Endothelial cell of umbilical vein (primary cell): ENCODE results near the gene DHRS7B. TPM values are rescaled to one million over a fixed set of nuclear protein-coding genes. Genes with fewer than 3 reads are reported as not detected.

ENCODE experiments used
- BruUV-seq: library from RNA; stranded (reverse); fragments of 400-500 nt; replicated peaks from 2 replicates; lab custom pipeline; 2021; lab: Mats Ljungman, UMichigan
- CTCF ChIA-PET: fragments of 300-600, 350-600 bp; sonication (Branson Sonifier 250); formaldehyde crosslinking; loops from one replicate; lab custom pipeline; 2021; ENCODE audit warnings: antibody characterized with exemption, inconsistent platforms; lab: Charles Lee
- POLR2A ChIA-PET: fragments of 300-600, 350-600 bp; sonication (Branson Sonifier 250); formaldehyde crosslinking; loops from one replicate; lab custom pipeline; 2021; ENCODE audit warnings: antibody characterized with exemption, inconsistent platforms; lab: Charles Lee
- DNase-seq: peaks from one replicate; pipeline ENCODE4 v3.0.0-alpha.2; 2011; ENCODE audit warnings: low read depth, low spot score
- FAIRE-seq: peaks from 2 replicates; lab custom pipeline; 2011; peaks lifted over from hg19 to GRCh38; lab: Jason Lieb, UNC
- H2AFZ ChIP-seq: 2 replicates; pipeline ENCODE4 v1.6.0; 2012; ENCODE audit warnings: low read depth, low read length, control low read depth, inconsistent platforms
- H3K27ac ChIP-seq: 2 replicates; pipeline ENCODE4 v1.5.1; 2011; ENCODE audit warnings: low read depth, mild to moderate bottlenecking, control low read depth, low read length, moderate library complexity; ENCODE audit not compliant: insufficient read depth
- H3K27me3 ChIP-seq, 2 experiments: 2 replicates each; pipeline versions ENCODE4 v1.6.0 to v1.6.1; 2011; ENCODE audit warnings: low read length in 2 of 2, mixed read lengths in 1 of 2; ENCODE audit not compliant: control insufficient read depth in 2 of 2, insufficient read depth in 2 of 2
- H3K36me3 ChIP-seq, 2 experiments: 2 replicates in 1 of 2; 3 replicates in 1 of 2; pipeline ENCODE4 v1.5.1; 2011; ENCODE audit warnings: low read length in 2 of 2, mild to moderate bottlenecking in 1 of 2, moderate library complexity in 1 of 2; ENCODE audit not compliant: control insufficient read depth in 2 of 2, insufficient read depth in 2 of 2; ENCODE audit errors: extremely low read depth in 1 of 2
- H3K4me1 ChIP-seq: 3 replicates; pipeline ENCODE4 v1.5.1; 2011; ENCODE audit warnings: mild to moderate bottlenecking, low read length; ENCODE audit not compliant: control insufficient read depth, insufficient read depth; ENCODE audit errors: extremely low read depth
- H3K4me2 ChIP-seq: 2 replicates; pipeline ENCODE4 v1.6.1; 2011; ENCODE audit warnings: low read length, control low read depth, mixed read lengths; ENCODE audit not compliant: insufficient read depth
- H3K4me3 ChIP-seq, 3 experiments: fragments of 200-600 bp in 1 of 3; sonication (generic), shearing (Covaris generic) in 1 of 3; replicated peaks in 1 of 3; 2 replicates each; pipeline ENCODE4 v1.5.1; 2011 to 2016; ENCODE audit warnings: control low read depth in 3 of 3, low read length in 3 of 3, mild to moderate bottlenecking in 2 of 3, inconsistent platforms in 1 of 3, low read depth in 1 of 3, moderate library complexity in 1 of 3; ENCODE audit not compliant: insufficient read depth in 1 of 3
- H3K79me2 ChIP-seq: 2 replicates; pipeline ENCODE4 v1.6.0; 2012; ENCODE audit warnings: low read length, inconsistent platforms; ENCODE audit not compliant: control insufficient read depth, insufficient read depth
- H3K9ac ChIP-seq: replicated peaks from 2 replicates; pipeline ENCODE3; 2011; ENCODE audit warnings: low read length, control low read depth; ENCODE audit not compliant: insufficient read depth; ENCODE audit errors: extremely low read depth
- H3K9me1 ChIP-seq: replicated peaks from 3 replicates; pipeline ENCODE4 v1.6.0; 2011; ENCODE audit warnings: mild to moderate bottlenecking, low read length; ENCODE audit not compliant: control insufficient read depth, insufficient read depth; ENCODE audit errors: extremely low read depth
- H3K9me3 ChIP-seq: replicated peaks from 2 replicates; pipeline ENCODE4 v1.5.1; 2012; ENCODE audit warnings: low read length, inconsistent platforms; ENCODE audit not compliant: control insufficient read depth, insufficient read depth
- H4K20me1 ChIP-seq: replicated peaks from 2 replicates; pipeline ENCODE3; 2011; ENCODE audit warnings: mild to moderate bottlenecking, low read length; ENCODE audit not compliant: control insufficient read depth, insufficient read depth; ENCODE audit errors: extremely low read depth
- EZH2 ChIP-seq: IDR thresholded peaks from 2 replicates; pipeline ENCODE4 v1.6.1; 2012; ENCODE audit warnings: borderline replicate concordance, low read depth, mild to moderate bottlenecking, moderate library complexity, low read length, inconsistent platforms; ENCODE audit not compliant: severe bottlenecking
- FOS ChIP-seq: IDR thresholded peaks from 2 replicates; pipeline ENCODE4 v1.6.1; 2011; ENCODE audit warnings: mild to moderate bottlenecking, low read length, moderate library complexity, borderline replicate concordance; ENCODE audit not compliant: insufficient read depth
- GATA2 ChIP-seq: IDR thresholded peaks from 2 replicates; pipeline ENCODE4 v1.7.0; 2011; ENCODE audit warnings: low read depth, mild to moderate bottlenecking, moderate library complexity, mixed read lengths, low read length; ENCODE audit not compliant: insufficient read length, insufficient read depth
- JUN ChIP-seq: IDR thresholded peaks from 2 replicates; pipeline ENCODE4 v1.6.1; 2011; ENCODE audit warnings: borderline replicate concordance, low read depth; ENCODE audit not compliant: insufficient read length, insufficient read depth
- MYC ChIP-seq: IDR thresholded peaks from one replicate; pipeline ENCODE4 v1.6.1; 2011; ENCODE audit warnings: mild to moderate bottlenecking, low read depth, low read length
- POLR2A ChIP-seq: IDR thresholded peaks from 2 replicates; pipeline ENCODE4 v1.6.1; 2012; ENCODE audit warnings: low read depth, mild to moderate bottlenecking, control low read depth, low read length
- POLR2AphosphoS5 ChIP-seq: IDR thresholded peaks from 2 replicates; pipeline ENCODE4 v1.6.1; 2012; ENCODE audit warnings: low read depth, mild to moderate bottlenecking, control low read depth, low read length, moderate library complexity; ENCODE audit not compliant: insufficient read depth
- dilution Hi-C: fragments of 300-500 bp; cut with MboI; formaldehyde crosslinking; loops from one replicate; pipeline ENCODE4 v1.15.0; 2019; ENCODE audit warnings: low sequenced_read_pairs; ENCODE audit not compliant: extremely low pct_ligation_motif_present
- intact Hi-C: fragments of 100-400 bp; cut with micrococcal nuclease; formaldehyde crosslinking; loops from one replicate; pipeline ENCODE4 v1.10.0; 2022
- polyA plus RNA-seq, 4 experiments: library from polyadenylated mRNA; depleted of rRNA in 3 of 4; stranded (reverse) in 3 of 4; unstranded in 1 of 4; fragments of >200 nt; gene quantifications; 2 replicates each; pipeline versions ENCODE4 v1.2.1 to v1.2.3, GENCODE V29; 2011 to 2012; ENCODE audit warnings: missing spikeins in 1 of 4
- total RNA-seq: library from RNA; stranded (reverse); gene quantifications from 2 replicates; pipeline ENCODE4 v1.2.3, GENCODE V29; 2021
- TF ChIP-seq, protein P1 (sequence below), 2 donors: IDR thresholded peaks; 1 replicate in 1 of 2; 2 replicates in 1 of 2; pipeline ENCODE4 v1.5.1; 2011; ENCODE audit warnings: low read length in 2 of 2, mild to moderate bottlenecking in 2 of 2, moderate library complexity in 2 of 2, control low read depth in 1 of 2, inconsistent platforms in 1 of 2, low read depth in 1 of 2; ENCODE audit not compliant: insufficient read depth in 1 of 2; ENCODE audit errors: extremely low read depth in 1 of 2
- TF ChIP-seq, protein P2 (sequence below): IDR thresholded peaks from 2 replicates; pipeline ENCODE4 v1.6.1; 2011; ENCODE audit not compliant: insufficient read depth, insufficient read length

DHRS7B gene
- total and polyA plus RNA-seq, 2 donors (not counting 3 experiments of a cell fraction or from before 2014, with no cell fraction given), result 14.0 to 28.1 TPM

DNA sequence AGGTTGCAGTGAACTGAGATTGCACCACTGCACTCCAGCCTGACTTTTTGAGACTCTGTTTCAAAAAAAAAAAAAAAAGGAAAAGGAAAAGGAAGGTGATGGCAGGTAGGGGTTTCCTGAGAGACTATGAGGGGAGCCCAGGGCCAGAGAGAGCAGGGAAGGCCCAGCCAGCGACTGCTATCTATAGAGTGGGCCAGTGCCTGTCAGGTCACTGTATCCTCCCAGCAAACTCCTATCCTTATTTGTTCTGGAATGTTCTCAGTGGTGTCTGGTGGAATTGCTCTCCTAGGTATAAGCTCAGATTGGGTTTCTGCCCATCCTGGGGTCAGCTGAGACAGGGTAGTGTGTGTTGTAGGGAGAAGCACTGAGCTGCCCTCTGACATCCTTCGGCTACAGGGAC lies 102.1 kb downstream of the DHRS7B start:
- POLR2A ChIA-PET, result no interaction called here
- Histone ChIP-seq H3K27ac (no peak overlapping the region), H3K9me3 (no peaks in the 10 kb centered on the region), H3K4me2 (no peak overlapping the region), H3K4me3 (no peak overlapping the region), H3K27me3 (no peaks in the 10 kb centered on the region), H3K4me1 (no peaks in the 10 kb centered on the region), H3K9me1 (no peaks in the 10 kb centered on the region), H3K79me2 (no peaks in the 10 kb centered on the region), H3K36me3 (no peaks in the 10 kb centered on the region), H4K20me1 (no peaks in the 10 kb centered on the region), H3K9ac (no peak overlapping the region), H2AFZ (no peak overlapping the region)
- intact Hi-C loops, result no loop called here
- no peak for FAIRE-seq
- BruUV-seq, result no TSS peak
- dilution Hi-C loops, result no loop called here
- CTCF ChIA-PET, result interaction anchor here (0.7 to 1.5 kb wide), 3 partner anchors 11 to 271 kb away, joined by 3 to 5 read pairs (median 3); no protein-coding TSS in a partner anchor
- TF ChIP-seq GATA2 (no peak), JUN (no peak), POLR2A (no peak), FOS (no peak), POLR2AphosphoS5 (no peak), EZH2 (no peak), MYC (no peak)
- TF ChIP-seq, protein P1, sequence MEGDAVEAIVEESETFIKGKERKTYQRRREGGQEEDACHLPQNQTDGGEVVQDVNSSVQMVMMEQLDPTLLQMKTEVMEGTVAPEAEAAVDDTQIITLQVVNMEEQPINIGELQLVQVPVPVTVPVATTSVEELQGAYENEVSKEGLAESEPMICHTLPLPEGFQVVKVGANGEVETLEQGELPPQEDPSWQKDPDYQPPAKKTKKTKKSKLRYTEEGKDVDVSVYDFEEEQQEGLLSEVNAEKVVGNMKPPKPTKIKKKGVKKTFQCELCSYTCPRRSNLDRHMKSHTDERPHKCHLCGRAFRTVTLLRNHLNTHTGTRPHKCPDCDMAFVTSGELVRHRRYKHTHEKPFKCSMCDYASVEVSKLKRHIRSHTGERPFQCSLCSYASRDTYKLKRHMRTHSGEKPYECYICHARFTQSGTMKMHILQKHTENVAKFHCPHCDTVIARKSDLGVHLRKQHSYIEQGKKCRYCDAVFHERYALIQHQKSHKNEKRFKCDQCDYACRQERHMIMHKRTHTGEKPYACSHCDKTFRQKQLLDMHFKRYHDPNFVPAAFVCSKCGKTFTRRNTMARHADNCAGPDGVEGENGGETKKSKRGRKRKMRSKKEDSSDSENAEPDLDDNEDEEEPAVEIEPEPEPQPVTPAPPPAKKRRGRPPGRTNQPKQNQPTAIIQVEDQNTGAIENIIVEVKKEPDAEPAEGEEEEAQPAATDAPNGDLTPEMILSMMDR (IDR thresholded peaks at IDR 0.05; ENCODE audit: extremely low read depth in 1 of 2, insufficient read depth in 1 of 2, low read depth in 1 of 2, low read length in 2 of 2), result no peak
- TF ChIP-seq, protein P2, sequence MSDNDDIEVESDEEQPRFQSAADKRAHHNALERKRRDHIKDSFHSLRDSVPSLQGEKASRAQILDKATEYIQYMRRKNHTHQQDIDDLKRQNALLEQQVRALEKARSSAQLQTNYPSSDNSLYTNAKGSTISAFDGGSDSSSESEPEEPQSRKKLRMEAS, result no peak
- DNase-seq, result no peak
